ENCODE results near the gene CDKN2B-AS1. TPM values are rescaled to one million over a fixed set of nuclear protein-coding genes. Genes with fewer than 3 reads are reported as not detected.
A peak's percentile ranks its signal among the peaks of the same experiment; 100 is the strongest.

Gene CDKN2B-AS1
- total RNA-seq, 6 experiments from 2014 or later: 0.61 to 1.5 (median 1.2) TPM

DNA sequence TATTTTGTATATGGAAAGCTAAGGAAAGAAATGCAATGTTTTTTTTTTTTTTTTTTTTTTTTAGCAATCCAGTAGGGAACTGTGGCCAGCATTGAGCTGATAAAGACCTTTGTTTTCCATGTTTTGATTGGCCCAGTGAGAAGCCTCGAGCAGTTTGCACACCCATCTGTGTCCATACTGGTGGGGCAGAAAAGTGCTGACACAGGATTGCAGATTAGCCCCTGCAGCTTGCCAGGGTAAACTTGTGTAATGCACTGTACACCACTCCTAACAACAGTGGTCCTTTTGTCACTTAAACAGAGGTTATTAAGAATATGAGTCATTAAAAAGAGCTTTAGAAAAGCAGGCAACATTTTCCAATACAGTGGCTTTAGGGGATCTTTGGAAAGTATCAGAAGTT is 147.3 kb downstream of the CDKN2B-AS1 start:
- DNase-seq: no peak
- H3K9me3 Mint-ChIP-seq: no peaks in the 10 kb centered on the region
- no peak overlapping the region for H3K4me3 Mint-ChIP-seq
- H3K4me1 Mint-ChIP-seq (ENCODE audit: low read depth): peaks cover 36% of the 10 kb centered on the region
- TF ChIP-seq, protein P1, sequence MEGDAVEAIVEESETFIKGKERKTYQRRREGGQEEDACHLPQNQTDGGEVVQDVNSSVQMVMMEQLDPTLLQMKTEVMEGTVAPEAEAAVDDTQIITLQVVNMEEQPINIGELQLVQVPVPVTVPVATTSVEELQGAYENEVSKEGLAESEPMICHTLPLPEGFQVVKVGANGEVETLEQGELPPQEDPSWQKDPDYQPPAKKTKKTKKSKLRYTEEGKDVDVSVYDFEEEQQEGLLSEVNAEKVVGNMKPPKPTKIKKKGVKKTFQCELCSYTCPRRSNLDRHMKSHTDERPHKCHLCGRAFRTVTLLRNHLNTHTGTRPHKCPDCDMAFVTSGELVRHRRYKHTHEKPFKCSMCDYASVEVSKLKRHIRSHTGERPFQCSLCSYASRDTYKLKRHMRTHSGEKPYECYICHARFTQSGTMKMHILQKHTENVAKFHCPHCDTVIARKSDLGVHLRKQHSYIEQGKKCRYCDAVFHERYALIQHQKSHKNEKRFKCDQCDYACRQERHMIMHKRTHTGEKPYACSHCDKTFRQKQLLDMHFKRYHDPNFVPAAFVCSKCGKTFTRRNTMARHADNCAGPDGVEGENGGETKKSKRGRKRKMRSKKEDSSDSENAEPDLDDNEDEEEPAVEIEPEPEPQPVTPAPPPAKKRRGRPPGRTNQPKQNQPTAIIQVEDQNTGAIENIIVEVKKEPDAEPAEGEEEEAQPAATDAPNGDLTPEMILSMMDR (IDR thresholded peaks at IDR 0.05): no peak
- H3K27me3 Mint-ChIP-seq (ENCODE audit: insufficient read depth): no peaks in the 10 kb centered on the region
- no peaks in the 10 kb centered on the region for H3K36me3 Mint-ChIP-seq (ENCODE audit: low read depth)
- no peak overlapping the region for H3K27ac Mint-ChIP-seq

DNA sequence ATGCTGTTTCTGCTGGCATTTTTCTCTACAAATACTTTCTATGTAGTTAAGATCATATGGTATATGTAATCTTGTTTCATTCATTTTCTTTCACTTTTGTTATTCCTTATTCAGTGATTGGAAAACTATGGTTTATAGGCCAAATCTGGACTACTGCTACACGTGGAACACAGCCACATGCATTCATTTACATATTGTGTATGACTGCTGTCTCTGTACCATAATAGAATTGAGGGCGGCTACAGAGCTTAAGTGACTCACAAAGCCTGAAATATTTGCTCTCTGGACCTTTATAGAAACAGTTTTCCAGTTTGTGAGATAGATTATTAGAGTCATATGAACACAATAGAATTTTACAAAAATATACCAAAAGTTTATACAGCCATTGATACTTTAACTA is 148.1 kb downstream of the CDKN2B-AS1 start:
- DNase-seq: no peak
- TF ChIP-seq, protein P1 (IDR thresholded peaks at IDR 0.05): no peak
- H3K36me3 Mint-ChIP-seq (ENCODE audit: low read depth): no peaks in the 10 kb centered on the region
- H3K4me1 Mint-ChIP-seq (ENCODE audit: low read depth): peaks cover 38% of the 10 kb centered on the region
- H3K27me3 Mint-ChIP-seq (ENCODE audit: insufficient read depth): no peaks in the 10 kb centered on the region
- H3K27ac Mint-ChIP-seq: no peak overlapping the region
- no peaks in the 10 kb centered on the region for H3K9me3 Mint-ChIP-seq
- H3K4me3 Mint-ChIP-seq: no peak overlapping the region

DNA sequence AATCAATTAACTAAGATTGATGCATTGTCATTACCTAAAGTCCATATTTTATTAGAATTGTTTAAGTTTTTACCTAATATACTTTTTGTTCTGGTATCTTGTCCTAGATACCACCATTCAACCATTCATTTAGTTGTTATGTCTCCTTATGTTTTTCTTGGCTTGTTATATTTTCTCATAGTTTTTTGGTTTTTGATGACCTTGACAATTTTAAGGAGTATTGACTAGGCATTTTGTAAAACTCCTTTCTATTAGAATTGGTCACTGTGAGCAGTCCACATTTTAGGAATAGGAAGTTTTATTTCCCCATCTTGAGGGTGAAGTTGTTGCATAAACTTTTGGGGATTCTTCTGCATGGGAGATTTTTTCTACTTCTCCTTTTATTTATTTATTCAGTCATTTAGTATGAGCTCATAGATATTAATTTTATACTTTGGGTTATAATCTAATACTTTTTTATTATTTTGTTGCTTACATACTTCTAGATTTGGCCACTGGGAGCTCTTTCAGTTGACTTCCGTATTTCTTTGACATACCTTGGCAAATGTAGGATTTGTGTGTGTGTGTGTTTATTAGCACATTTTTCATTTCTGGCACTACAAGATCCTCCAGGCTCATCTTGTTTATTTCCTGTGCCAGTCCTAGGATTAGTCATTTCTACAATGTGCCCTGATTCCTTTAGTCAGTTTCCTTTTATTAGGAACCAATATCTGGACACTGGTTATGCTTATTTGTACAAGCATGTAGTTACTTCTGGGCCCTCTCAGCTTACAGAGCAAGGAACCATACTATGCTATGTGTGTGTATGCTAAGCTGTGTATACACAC is 149.4 kb downstream of the CDKN2B-AS1 start:
- H3K9me3 Mint-ChIP-seq: no peaks in the 10 kb centered on the region
- no peak for DNase-seq
- no peak overlapping the region for H3K27ac Mint-ChIP-seq

DNA sequence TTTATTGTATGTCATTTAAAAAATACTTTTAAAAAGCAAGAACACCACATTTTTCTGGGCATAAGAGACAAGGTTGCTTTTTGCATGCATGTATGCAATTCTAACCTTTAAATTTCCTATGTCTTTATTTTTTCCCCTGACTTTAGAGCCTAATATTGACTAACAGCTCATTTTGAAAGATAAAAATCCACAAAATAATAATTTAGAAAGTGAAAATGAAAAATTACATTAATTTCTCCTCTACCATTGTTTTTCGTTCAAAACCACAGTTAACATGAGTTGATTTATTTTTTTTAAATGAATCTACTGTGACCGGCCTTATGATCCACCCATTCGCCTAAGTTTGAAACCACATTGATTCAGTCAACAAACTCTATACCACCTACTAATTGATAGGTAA is 152.0 kb downstream of the CDKN2B-AS1 start:
- TF ChIP-seq, protein P1 (IDR thresholded peaks at IDR 0.05): no peak
- H3K36me3 Mint-ChIP-seq (ENCODE audit: low read depth): no peaks in the 10 kb centered on the region
- no peak overlapping the region for H3K27ac Mint-ChIP-seq
- H3K4me3 Mint-ChIP-seq: no peak overlapping the region
- no peak for DNase-seq
- H3K27me3 Mint-ChIP-seq (ENCODE audit: insufficient read depth): no peaks in the 10 kb centered on the region
- peaks cover 53% of the 10 kb centered on the region for H3K4me1 Mint-ChIP-seq (ENCODE audit: low read depth)
- H3K9me3 Mint-ChIP-seq: no peaks in the 10 kb centered on the region

More for the DNA sequence above, 149.4 kb downstream of the CDKN2B-AS1 start:
- TF ChIP-seq, protein P1 (IDR thresholded peaks at IDR 0.05): no peak; the same call in 1 of the 2 replicates
- peaks cover 51% of the 10 kb centered on the region for H3K4me1 Mint-ChIP-seq (ENCODE audit: low read depth)
- H3K36me3 Mint-ChIP-seq (ENCODE audit: low read depth): no peaks in the 10 kb centered on the region
- no peaks in the 10 kb centered on the region for H3K27me3 Mint-ChIP-seq (ENCODE audit: insufficient read depth)
- H3K4me3 Mint-ChIP-seq: no peak overlapping the region

DNA sequence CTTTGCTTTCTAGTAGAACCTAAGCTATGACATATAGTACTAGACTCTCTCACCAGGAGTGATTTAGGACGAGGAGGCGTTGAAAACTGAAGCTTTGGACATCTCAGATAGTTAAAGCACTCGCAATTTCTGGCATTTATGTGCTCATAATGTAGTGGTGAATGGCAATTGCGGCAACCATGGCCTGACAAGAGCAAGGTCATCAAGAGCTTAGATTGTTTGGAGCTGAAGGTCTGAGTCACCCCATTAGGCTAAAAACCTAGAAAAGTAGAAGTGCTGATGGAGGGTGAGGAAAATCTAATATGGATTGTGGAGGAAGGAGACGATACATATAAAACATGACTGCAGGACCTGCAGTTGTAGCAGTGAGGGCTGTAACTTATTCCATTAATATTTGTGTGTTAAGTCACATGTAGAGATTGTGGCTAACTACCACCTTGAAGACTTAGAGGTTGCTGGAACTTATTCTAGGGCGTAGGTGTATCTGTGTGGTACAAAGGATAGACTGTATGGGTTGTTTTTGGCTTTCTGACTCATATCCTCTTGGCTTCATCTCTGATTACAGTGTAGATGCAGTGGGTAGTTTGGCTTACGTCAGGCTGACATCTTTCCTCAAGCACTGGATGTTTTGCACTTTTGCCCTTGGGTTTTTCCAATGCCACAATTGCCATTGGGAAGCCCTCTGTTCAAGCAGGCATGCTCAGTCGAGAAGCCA is 153.4 kb downstream of the CDKN2B-AS1 start:
- peak overlapping the region; percentile 38; the same call in 1 of the 2 replicates for H3K27ac Mint-ChIP-seq
- DNase-seq: peak; percentile 39
- H3K9me3 Mint-ChIP-seq: no peaks in the 10 kb centered on the region
- TF ChIP-seq, protein P1 (IDR thresholded peaks at IDR 0.05): no peak
- no peaks in the 10 kb centered on the region for H3K36me3 Mint-ChIP-seq (ENCODE audit: low read depth)
- H3K4me1 Mint-ChIP-seq (ENCODE audit: low read depth): peaks cover 44% of the 10 kb centered on the region
- H3K27me3 Mint-ChIP-seq (ENCODE audit: insufficient read depth): no peaks in the 10 kb centered on the region
- peak overlapping the region; percentile 3; the same call in 1 of the 2 replicates for H3K4me3 Mint-ChIP-seq

Measured in HFFc6 (cell line).